GM12891 (cell line): ENCODE measurements around the gene DMC1.

Experiments used
- POLR2A ChIP-seq: IDR thresholded peaks from 2 replicates; pipeline ENCODE4 v1.6.1; 2011; ENCODE audit warnings: low read depth, low read length, control low read depth
- POLR2AphosphoS5 ChIP-seq: IDR thresholded peaks from 2 replicates; pipeline ENCODE4 v1.6.1; 2011; ENCODE audit warnings: low read depth, low read length, control low read depth
- TAF1 ChIP-seq: IDR thresholded peaks from 2 replicates; pipeline ENCODE4 v1.6.1; 2011; ENCODE audit warnings: low read depth, low read length, control low read depth

DNA sequence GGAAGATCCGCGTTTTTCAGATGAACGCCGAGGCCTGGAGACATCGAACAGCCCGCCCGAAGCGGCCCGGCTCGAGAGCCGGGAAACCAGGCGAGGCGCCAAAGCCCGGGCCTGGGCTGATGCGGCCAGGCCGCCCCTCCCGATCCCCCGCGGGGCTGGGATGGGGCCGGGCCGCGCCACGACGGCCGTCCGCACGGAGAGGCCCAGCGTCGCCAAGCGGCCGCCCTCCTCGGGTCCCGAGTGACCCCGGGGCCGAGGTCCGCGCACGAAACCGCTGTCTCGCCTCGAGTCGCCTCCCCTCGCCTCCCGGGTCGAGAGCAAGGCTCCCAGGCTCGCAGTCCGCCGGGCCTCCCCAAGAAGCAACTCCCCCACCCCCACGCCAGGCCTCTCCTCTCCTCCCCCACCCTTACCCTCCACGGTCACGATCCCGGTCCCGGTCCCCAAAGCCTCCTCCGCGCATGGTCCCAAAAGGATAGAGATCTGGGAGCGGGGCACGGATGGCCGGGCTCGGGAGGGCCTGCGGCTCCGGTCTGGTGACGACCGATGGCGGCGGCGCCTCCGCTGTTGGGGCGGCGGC lies 64.4 kb downstream of the DMC1 start:
- peak; percentile 53; the same call in 1 of the 2 replicates for TF ChIP-seq POLR2A
- no peak; the same call in 1 of the 2 replicates for TF ChIP-seq POLR2AphosphoS5
- no peak; the same call in 1 of the 2 replicates for TF ChIP-seq TAF1
